ENCODE data around the gene SMURF1. TPM values are rescaled to one million over a fixed set of nuclear protein-coding genes. Genes with fewer than 3 reads are reported as not detected.

Gene SMURF1
- total RNA-seq, 1 donor from 2014 or later = 35.0 TPM

GRCh38 chr7:99019523-99020412 lies 124.1 kb downstream of the SMURF1 start:
- ATAC-seq (peak; percentile 67), DNase-seq (no peak)
- no peaks in the 10 kb centered on the region for H3K9me3 ChIP-seq
- no peak for TF ChIP-seq CTCF (IDR thresholded peaks at IDR 0.05)
- intact Hi-C loops (cut with DNase I) = no loop called here
- H3K4me1 ChIP-seq = peaks cover 10% of the 10 kb centered on the region
- H3K27me3 ChIP-seq = no peaks in the 10 kb centered on the region
- H3K27ac ChIP-seq = no peak overlapping the region
- H3K36me3 ChIP-seq = peaks cover 25% of the 10 kb centered on the region
- no peak overlapping the region for H3K4me3 ChIP-seq

GRCh38 chr7:99016196-99016595 lies 127.7 kb downstream of the SMURF1 start:
- intact Hi-C loops (cut with DNase I) = no loop called here
- Histone ChIP-seq H3K27me3 (no peaks in the 10 kb centered on the region), H3K4me1 (no peaks in the 10 kb centered on the region), H3K9me3 (no peaks in the 10 kb centered on the region), H3K36me3 (peaks cover 59% of the 10 kb centered on the region), H3K27ac (no peak overlapping the region), H3K4me3 (no peak overlapping the region)
- ATAC-seq = no peak
- no peak for TF ChIP-seq CTCF (IDR thresholded peaks at IDR 0.05)
- no peak for DNase-seq

- Histone ChIP-seq H3K27me3 (no peaks in the 10 kb centered on the region), H3K4me1 (no peaks in the 10 kb centered on the region), H3K27ac (no peak overlapping the region), H3K9me3 (no peaks in the 10 kb centered on the region), H3K36me3 (peaks cover 68% of the 10 kb centered on the region), H3K4me3 (no peak overlapping the region)
- DNase-seq = no peak
- ATAC-seq = peak; percentile 7
- intact Hi-C loops (cut with DNase I) = no loop called here
- no peak for TF ChIP-seq CTCF (IDR thresholded peaks at IDR 0.05)
These were observed 129.6 kb downstream of the SMURF1 start for GRCh38 chr7:99014113-99014985.

- Histone ChIP-seq H3K27me3 (no peaks in the 10 kb centered on the region), H3K27ac (no peak overlapping the region), H3K4me3 (no peak overlapping the region), H3K9me3 (no peaks in the 10 kb centered on the region), H3K36me3 (peaks cover 77% of the 10 kb centered on the region), H3K4me1 (no peaks in the 10 kb centered on the region)
- intact Hi-C loops (cut with DNase I) = no loop called here
- TF ChIP-seq CTCF (IDR thresholded peaks at IDR 0.05) = no peak
- no peak for DNase-seq
- ATAC-seq = peak; percentile 28
These were observed 130.4 kb downstream of the SMURF1 start for GRCh38 chr7:99013266-99014112.

- Histone ChIP-seq H3K36me3 (peaks cover 82% of the 10 kb centered on the region), H3K27me3 (no peaks in the 10 kb centered on the region), H3K27ac (no peak overlapping the region), H3K9me3 (no peaks in the 10 kb centered on the region), H3K4me3 (no peak overlapping the region), H3K4me1 (no peaks in the 10 kb centered on the region)
- no peak for TF ChIP-seq CTCF (IDR thresholded peaks at IDR 0.05)
- ATAC-seq (no peak), DNase-seq (no peak)
- intact Hi-C loops (cut with DNase I) = no loop called here
These were observed 131.2 kb downstream of the SMURF1 start for GRCh38 chr7:99012722-99013121.
